Epithelial cell of esophagus (primary cell): Measurements from ENCODE around the gene ARG1.
A peak's percentile ranks its signal among the peaks of the same experiment; 100 is the strongest.

Experiments
- DNase-seq: peaks from one replicate; pipeline ENCODE4 v3.0.0; 2010; ENCODE audit warnings: low read depth
- H3K4me3 ChIP-seq: 2 replicates; pipeline ENCODE4 v1.5.1; 2011; ENCODE audit warnings: mild to moderate bottlenecking, low read length, control low read depth
- CTCF ChIP-seq: IDR thresholded peaks from 2 replicates; pipeline ENCODE4 v1.5.1; 2011; ENCODE audit warnings: low read depth, mild to moderate bottlenecking, low read length, control low read depth, inconsistent platforms; ENCODE audit not compliant: insufficient read depth; ENCODE audit errors: missing control alignments

Gene ARG1

GRCh38 chr6:131629651-131630050 lies 56.6 kb downstream of the ARG1 start:
- H3K4me3 ChIP-seq, result no peak overlapping the region
- TF ChIP-seq CTCF, result no peak
- DNase-seq, result no peak

- DNase-seq, result peak; percentile 6
- TF ChIP-seq CTCF, result no peak
- no peak overlapping the region for H3K4me3 ChIP-seq
These were observed 58.7 kb downstream of the ARG1 start for GRCh38 chr6:131631625-131632289.
